Neuronal stem cell (in vitro differentiated cells): ENCODE measurements around the gene MLIP.

Experiments
- DNase-seq: peaks from one replicate; pipeline ENCODE4 v3.0.0-alpha.2; 2013; ENCODE audit warnings: low spot score
- H2AFZ ChIP-seq: one replicate; pipeline ENCODE4 v1.6.1; 2013; ENCODE audit warnings: mild to moderate bottlenecking, low read length, inconsistent platforms
- H2AK5ac ChIP-seq: 2 replicates; pipeline ENCODE4 v1.6.1; 2013; ENCODE audit warnings: low read depth, mild to moderate bottlenecking, inconsistent platforms, low read length, moderate library complexity, mixed read lengths
- H2BK120ac ChIP-seq: 2 replicates; pipeline ENCODE4 v1.6.1; 2013; ENCODE audit warnings: low read depth, mild to moderate bottlenecking, inconsistent platforms, low read length, moderate library complexity, mixed read lengths
- H2BK12ac ChIP-seq: one replicate; pipeline ENCODE4 v1.6.1; 2013; ENCODE audit warnings: low read length, inconsistent platforms
- H2BK15ac ChIP-seq: 2 replicates; pipeline ENCODE4 v1.6.1; 2013; ENCODE audit warnings: mild to moderate bottlenecking, low read length, inconsistent platforms, mixed read lengths
- H2BK5ac ChIP-seq: one replicate; pipeline ENCODE4 v1.6.1; 2013; ENCODE audit warnings: inconsistent platforms, mild to moderate bottlenecking, low read length, moderate library complexity
- H3K14ac ChIP-seq: one replicate; pipeline ENCODE4 v1.6.1; 2013; ENCODE audit warnings: low read length, inconsistent platforms
- H3K18ac ChIP-seq: 2 replicates; pipeline ENCODE4 v1.6.1; 2013; ENCODE audit warnings: low read length, inconsistent platforms
- H3K23ac ChIP-seq: 2 replicates; pipeline ENCODE4 v1.6.1; 2013; ENCODE audit warnings: low read depth, mild to moderate bottlenecking, mixed read lengths, low read length, inconsistent platforms; ENCODE audit not compliant: poor library complexity
- H3K27ac ChIP-seq: replicated peaks from 3 replicates; pipeline ENCODE4 v1.5.1; 2013; ENCODE audit warnings: low read length, inconsistent platforms
- H3K27me3 ChIP-seq, 3 experiments: 2 replicates each; pipeline ENCODE4 v1.6.1; 2013; ENCODE audit warnings: low read length in 3 of 3, mild to moderate bottlenecking in 2 of 3, inconsistent platforms in 1 of 3, low read depth in 1 of 3, mixed read lengths in 1 of 3, moderate library complexity in 1 of 3; ENCODE audit not compliant: control insufficient read depth in 3 of 3, insufficient read depth in 3 of 3
- H3K36me3 ChIP-seq, 2 donors: replicated peaks in 1 of 2; 2 replicates each; pipeline ENCODE4 v1.6.1; 2013; ENCODE audit warnings: low read length in 2 of 2; ENCODE audit not compliant: control insufficient read depth in 2 of 2, insufficient read depth in 2 of 2
- H3K4ac ChIP-seq: 2 replicates; pipeline ENCODE4 v1.6.1; 2013; ENCODE audit warnings: inconsistent platforms, mild to moderate bottlenecking, low read length, moderate library complexity
- H3K4me1 ChIP-seq, 2 donors: 1 replicate in 1 of 2; 2 replicates in 1 of 2; pipeline ENCODE4 v1.6.1; 2013; ENCODE audit warnings: low read length in 2 of 2, low read depth in 1 of 2; ENCODE audit not compliant: control insufficient read depth in 2 of 2, insufficient read depth in 1 of 2
- H3K4me2 ChIP-seq: one replicate; pipeline ENCODE4 v1.6.1; 2013; ENCODE audit warnings: mild to moderate bottlenecking, low read length, inconsistent platforms; ENCODE audit not compliant: insufficient read depth, poor library complexity, severe bottlenecking
- H3K4me3 ChIP-seq, 2 donors: 2 replicates each; pipeline ENCODE4 v1.5.1; 2013; ENCODE audit warnings: low read length in 2 of 2, mild to moderate bottlenecking in 2 of 2, inconsistent platforms in 1 of 2, moderate library complexity in 1 of 2
- H3K79me1 ChIP-seq: one replicate; pipeline ENCODE4 v1.6.1; 2013; ENCODE audit warnings: low read depth, mild to moderate bottlenecking, inconsistent platforms, low read length, moderate library complexity
- H3K9ac ChIP-seq: one replicate; pipeline ENCODE4 v1.6.1; 2013; ENCODE audit warnings: mild to moderate bottlenecking, low read depth, low read length, inconsistent platforms; ENCODE audit not compliant: poor library complexity
- H3K9me3 ChIP-seq, 2 donors: replicated peaks in 1 of 2; 2 replicates each; pipeline versions ENCODE3 to v1.6.1; 2013; ENCODE audit warnings: low read length in 2 of 2, mild to moderate bottlenecking in 2 of 2, inconsistent platforms in 1 of 2, low read depth in 1 of 2, mixed read lengths in 1 of 2, moderate library complexity in 1 of 2; ENCODE audit not compliant: control insufficient read depth in 2 of 2, insufficient read depth in 1 of 2
- H4K8ac ChIP-seq: one replicate; pipeline ENCODE4 v1.6.1; 2013; ENCODE audit warnings: low read depth, mild to moderate bottlenecking, inconsistent platforms, low read length, moderate library complexity
- H4K91ac ChIP-seq: one replicate; pipeline ENCODE4 v1.6.1; 2013; ENCODE audit warnings: low read length, low read depth, mild to moderate bottlenecking, inconsistent platforms; ENCODE audit not compliant: poor library complexity
- WGBS, 2 donors: extraction: QIAGEN DNeasy Blood & Tissue Kit; methylation state at CpG; one replicate each; pipeline ENCODE4 v1.1.7; 2013; ENCODE audit warnings: missing lambda C conversion rate in 2 of 2, mixed read lengths in 1 of 2; ENCODE audit not compliant: insufficient read length in 2 of 2, insufficient replicate concordance in 1 of 2; ENCODE audit errors: extremely low coverage in 2 of 2; 5-methylcytosine and 5-hydroxymethylcytosine counted together

The MLIP gene

DNA sequence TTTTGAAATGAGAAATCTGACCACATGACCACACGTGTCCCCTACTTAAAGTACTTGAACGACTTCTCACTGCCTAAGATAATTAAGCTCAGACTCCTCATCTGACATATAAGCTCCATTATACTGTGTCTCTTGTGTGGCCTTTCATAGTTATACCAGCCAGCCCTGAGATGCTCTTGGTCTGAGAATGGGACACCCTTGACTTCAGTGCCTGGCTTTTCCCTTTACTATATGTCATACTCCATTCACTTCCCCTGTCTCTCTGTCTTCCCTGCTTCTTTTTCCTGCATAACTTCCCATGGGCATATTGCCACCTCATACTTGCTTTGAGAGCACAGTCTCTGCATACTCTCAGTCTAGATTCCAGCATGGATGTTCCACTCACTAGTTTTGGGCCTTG is 143.6 kb downstream of the MLIP start:
- H3K4me2 ChIP-seq = no peak overlapping the region
- WGBS, 2 donors = no CpG with 5 or more reads among the region's 2 CpGs
- no peaks in the 10 kb centered on the region for H3K27me3 ChIP-seq
- DNase-seq = no peak
- no peak overlapping the region for H2BK12ac ChIP-seq
- H2BK120ac ChIP-seq = no peak overlapping the region
- no peak overlapping the region for H3K4me3 ChIP-seq
- no peak overlapping the region for H2BK15ac ChIP-seq
- no peak overlapping the region for H3K23ac ChIP-seq
- no peak overlapping the region for H2AFZ ChIP-seq
- H3K18ac ChIP-seq = no peak overlapping the region
- H3K79me1 ChIP-seq = no peaks in the 10 kb centered on the region
- H2AK5ac ChIP-seq = no peak overlapping the region
- no peaks in the 10 kb centered on the region for H3K36me3 ChIP-seq
- H3K27ac ChIP-seq = no peak overlapping the region
- H2BK5ac ChIP-seq = no peak overlapping the region
- no peak overlapping the region for H3K14ac ChIP-seq
- no peak overlapping the region for H3K4ac ChIP-seq
- H3K9me3 ChIP-seq = no peaks in the 10 kb centered on the region
- H3K4me1 ChIP-seq = peaks cover 0 to 2% of the 10 kb centered on the region in 2 donors
- no peak overlapping the region for H4K91ac ChIP-seq
- H3K9ac ChIP-seq = no peak overlapping the region
- H4K8ac ChIP-seq = no peak overlapping the region

DNA sequence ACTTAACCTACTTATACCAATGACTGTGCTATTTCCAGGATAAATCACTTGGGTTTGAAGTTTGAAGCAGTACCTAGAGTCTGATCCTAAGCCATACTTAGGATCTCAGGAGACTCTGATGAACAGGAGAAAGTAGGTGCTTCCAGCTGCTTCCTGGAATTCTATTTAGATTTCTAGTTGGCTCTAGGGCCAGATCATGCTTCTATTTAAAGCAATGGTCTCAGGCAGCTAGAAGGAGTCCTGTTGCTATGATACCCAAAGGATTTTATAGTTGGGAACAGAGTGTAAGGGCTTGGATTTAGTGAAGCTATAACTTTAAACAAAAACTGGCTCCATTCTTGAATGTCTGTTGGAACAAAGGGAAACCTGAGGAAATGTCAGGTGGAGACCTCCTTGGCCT is 144.6 kb downstream of the MLIP start:
- Histone ChIP-seq H2BK120ac (no peak overlapping the region), H4K8ac (no peak overlapping the region), H3K36me3 (no peaks in the 10 kb centered on the region), H3K14ac (no peak overlapping the region), H3K18ac (no peak overlapping the region), H4K91ac (no peak overlapping the region), H3K27ac (no peak overlapping the region), H2AK5ac (no peak overlapping the region), H3K4ac (no peak overlapping the region), H2BK5ac (no peak overlapping the region), H3K79me1 (no peaks in the 10 kb centered on the region), H3K9ac (no peak overlapping the region), H3K4me3 (no peak overlapping the region), H2BK15ac (no peak overlapping the region), H2AFZ (no peak overlapping the region), H3K23ac (no peak overlapping the region), H3K9me3 (no peaks in the 10 kb centered on the region), H3K27me3 (no peaks in the 10 kb centered on the region), H2BK12ac (no peak overlapping the region), H3K4me2 (no peak overlapping the region), H3K4me1 (peaks cover 0 to 2% of the 10 kb centered on the region in 2 donors)
- no peak for DNase-seq

DNA sequence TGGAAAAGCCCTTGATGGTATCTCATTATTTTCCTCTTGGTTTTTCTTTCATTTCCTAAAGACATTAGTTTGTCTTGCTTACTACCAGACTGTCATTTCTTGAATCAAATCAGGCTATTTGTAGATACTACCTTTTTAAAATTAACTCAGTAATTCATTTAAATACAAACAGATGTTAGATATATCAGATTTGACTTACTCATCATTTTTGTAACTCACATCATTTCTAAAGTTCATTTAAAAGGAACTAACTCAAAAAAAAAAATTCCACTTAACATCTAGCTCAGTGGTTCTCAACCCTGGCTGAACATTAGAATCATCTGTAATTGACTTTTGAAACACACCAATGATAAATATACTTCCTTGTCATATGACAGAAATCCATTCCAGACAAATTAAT is 148.8 kb downstream of the MLIP start:
- no peak overlapping the region for H3K23ac ChIP-seq
- no peak overlapping the region for H2BK5ac ChIP-seq
- H3K9me3 ChIP-seq = no peaks in the 10 kb centered on the region
- H3K18ac ChIP-seq = no peak overlapping the region
- H3K4ac ChIP-seq = no peak overlapping the region
- H3K79me1 ChIP-seq = no peaks in the 10 kb centered on the region
- no peaks in the 10 kb centered on the region for H3K36me3 ChIP-seq
- no peak overlapping the region for H2AFZ ChIP-seq
- H2BK12ac ChIP-seq = no peak overlapping the region
- no peak overlapping the region for H3K14ac ChIP-seq
- no peak overlapping the region for H2BK15ac ChIP-seq
- peaks cover 0 to 2% of the 10 kb centered on the region in 2 donors for H3K4me1 ChIP-seq
- no peak for DNase-seq
- no peak overlapping the region for H3K27ac ChIP-seq
- H3K4me2 ChIP-seq = no peak overlapping the region
- no peak overlapping the region for H4K91ac ChIP-seq
- no peak overlapping the region for H2AK5ac ChIP-seq
- H3K9ac ChIP-seq = no peak overlapping the region
- H3K4me3 ChIP-seq = no peak overlapping the region
- no peak overlapping the region for H4K8ac ChIP-seq
- H3K27me3 ChIP-seq = no peaks in the 10 kb centered on the region
- H2BK120ac ChIP-seq = no peak overlapping the region

DNA sequence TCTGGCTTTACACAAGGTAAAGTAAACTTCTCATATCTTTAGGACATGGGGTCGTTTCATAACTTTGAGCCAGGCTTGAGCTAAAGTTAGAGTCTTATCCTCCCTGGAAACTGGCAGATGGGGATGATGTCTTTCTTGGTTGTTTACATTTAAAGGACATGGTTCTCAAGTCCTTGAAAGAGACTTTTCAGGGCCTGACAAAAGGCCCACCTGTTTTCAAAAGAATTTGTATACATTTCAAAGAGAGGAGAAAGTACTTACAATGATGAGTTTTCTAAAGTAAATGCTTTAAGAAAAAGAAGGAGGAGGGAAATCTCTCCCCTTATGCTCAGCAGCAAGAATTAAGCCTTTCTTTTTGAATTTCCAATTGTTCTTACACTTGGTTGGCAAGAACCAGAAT is 151.3 kb downstream of the MLIP start:
- H3K23ac ChIP-seq = no peak overlapping the region
- H3K14ac ChIP-seq = no peak overlapping the region
- H2AFZ ChIP-seq = no peak overlapping the region
- H4K8ac ChIP-seq = no peak overlapping the region
- H2AK5ac ChIP-seq = no peak overlapping the region
- no peak overlapping the region for H2BK15ac ChIP-seq
- no peak overlapping the region for H3K27ac ChIP-seq
- WGBS, 2 donors = no CpG with 5 or more reads among the region's 1 CpG
- no peak overlapping the region for H3K4ac ChIP-seq
- no peaks in the 10 kb centered on the region for H3K9me3 ChIP-seq
- no peak overlapping the region for H2BK120ac ChIP-seq
- H3K9ac ChIP-seq = no peak overlapping the region
- no peak for DNase-seq
- H3K4me3 ChIP-seq = no peak overlapping the region
- H3K79me1 ChIP-seq = no peaks in the 10 kb centered on the region
- no peaks in the 10 kb centered on the region for H3K4me1 ChIP-seq
- no peak overlapping the region for H3K18ac ChIP-seq
- no peak overlapping the region for H4K91ac ChIP-seq
- no peak overlapping the region for H3K4me2 ChIP-seq
- H2BK5ac ChIP-seq = no peak overlapping the region
- H2BK12ac ChIP-seq = no peak overlapping the region
- no peaks in the 10 kb centered on the region for H3K27me3 ChIP-seq
- H3K36me3 ChIP-seq = no peaks in the 10 kb centered on the region
